Keratinocyte (primary cell): ENCODE results near the gene APLF. TPM values are rescaled to one million over a fixed set of nuclear protein-coding genes. Genes with fewer than 3 reads are reported as not detected.
"Not testable (repeated sequence)": the region's sequence is repeated elsewhere in the genome, so short reads cannot be mapped to it uniquely, and the experiment has no call there.

Source experiments
- DNase-seq: peaks from one replicate; pipeline ENCODE4 v3.0.0-alpha.2; 2011; ENCODE audit warnings: low read depth, missing footprints, low spot score
- FAIRE-seq: peaks from 2 replicates; lab custom pipeline; 2011; peaks lifted over from hg19 to GRCh38; lab: Jason Lieb, UNC
- H2AFZ ChIP-seq: 2 replicates; pipeline ENCODE4 v1.6.0; 2012; ENCODE audit warnings: low read length, control low read depth, inconsistent platforms; ENCODE audit not compliant: control insufficient read depth
- H3K27ac ChIP-seq: 2 replicates; pipeline ENCODE4 v1.5.1; 2011; ENCODE audit warnings: low read length; ENCODE audit not compliant: control insufficient read depth, insufficient read depth
- H3K27me3 ChIP-seq: 3 replicates; pipeline ENCODE4 v1.6.0; 2011; ENCODE audit warnings: low read length; ENCODE audit not compliant: control insufficient read depth, insufficient read depth; ENCODE audit errors: extremely low read depth
- H3K36me3 ChIP-seq, 2 experiments: 2 replicates in 1 of 2; 3 replicates in 1 of 2; pipeline ENCODE4 v1.5.1; 2011; ENCODE audit warnings: low read length in 2 of 2, mild to moderate bottlenecking in 1 of 2; ENCODE audit not compliant: control insufficient read depth in 2 of 2, insufficient read depth in 2 of 2; ENCODE audit errors: extremely low read depth in 1 of 2
- H3K4me1 ChIP-seq: 3 replicates; pipeline ENCODE4 v1.5.1; 2011; ENCODE audit warnings: low read length; ENCODE audit not compliant: control insufficient read depth, insufficient read depth; ENCODE audit errors: extremely low read depth
- H3K4me2 ChIP-seq: 3 replicates; pipeline ENCODE4 v1.6.0; 2011; ENCODE audit warnings: low read depth, low read length; ENCODE audit not compliant: control insufficient read depth, insufficient read depth; ENCODE audit errors: extremely low read depth
- H3K4me3 ChIP-seq, 3 experiments: fragments of 200-600 bp in 1 of 3; sonication (generic) in 1 of 3; 2 replicates in 2 of 3; 3 replicates in 1 of 3; pipeline ENCODE4 v1.5.1; 2011 to 2016; ENCODE audit warnings: low read length in 3 of 3, mild to moderate bottlenecking in 3 of 3, control low read depth in 2 of 3, inconsistent platforms in 1 of 3, low read depth in 1 of 3, mixed read lengths in 1 of 3, mixed run types in 1 of 3, moderate library complexity in 1 of 3; ENCODE audit not compliant: control insufficient read depth in 2 of 3, insufficient read depth in 2 of 3; ENCODE audit errors: extremely low read depth in 1 of 3
- H3K79me2 ChIP-seq: 2 replicates; pipeline ENCODE4 v1.6.0; 2012; ENCODE audit warnings: low read length; ENCODE audit not compliant: control insufficient read depth, insufficient read depth
- H3K9ac ChIP-seq: 3 replicates; pipeline ENCODE4 v1.6.0; 2011; ENCODE audit warnings: low read length; ENCODE audit not compliant: control insufficient read depth, insufficient read depth; ENCODE audit errors: extremely low read depth
- H3K9me1 ChIP-seq: 3 replicates; pipeline ENCODE4 v1.6.0; 2011; ENCODE audit warnings: low read length; ENCODE audit not compliant: control insufficient read depth, insufficient read depth; ENCODE audit errors: extremely low read depth
- H3K9me3 ChIP-seq: 2 replicates; pipeline ENCODE4 v1.5.1; 2012; ENCODE audit warnings: low read depth, low read length; ENCODE audit not compliant: control insufficient read depth
- H4K20me1 ChIP-seq: 3 replicates; pipeline ENCODE4 v1.6.0; 2011; ENCODE audit warnings: low read length; ENCODE audit not compliant: control insufficient read depth, insufficient read depth; ENCODE audit errors: extremely low read depth
- EZH2 ChIP-seq: IDR thresholded peaks from one replicate; pipeline ENCODE4 v1.6.1; 2012; ENCODE audit warnings: inconsistent platforms, mild to moderate bottlenecking, low read length, moderate library complexity
- dilution Hi-C: fragments of 300-500 bp; cut with MboI; formaldehyde crosslinking; loops from one replicate; pipeline ENCODE4 v1.7.0; 2020; ENCODE audit warnings: low sequenced_read_pairs; ENCODE audit not compliant: extremely low pct_ligation_motif_present
- polyA plus RNA-seq, 5 experiments: library from polyadenylated mRNA; depleted of rRNA in 3 of 5; stranded (reverse) in 3 of 5; stranded (forward) in 1 of 5; unstranded in 1 of 5; fragments of >200 nt; gene quantifications; 1 replicate in 1 of 5; 2 replicates in 3 of 5; 3 replicates in 1 of 5; pipeline versions ENCODE4 v1.2.1 to v1.2.3, GENCODE V29; 2011 to 2012; ENCODE audit warnings: missing spikeins in 2 of 5, low read depth in 1 of 5, low replicate concordance in 1 of 5
- TF ChIP-seq, protein P1 (sequence below), 3 experiments: IDR thresholded peaks in 1 of 3; conservative IDR thresholded peaks in 1 of 3; optimal IDR thresholded peaks in 1 of 3; 2 replicates in 2 of 3; 3 replicates in 1 of 3; pipeline versions ENCODE3 to v1.5.1; 2011; ENCODE audit warnings: low read length in 3 of 3, mild to moderate bottlenecking in 3 of 3, moderate library complexity in 2 of 3, control low read depth in 1 of 3, inconsistent platforms in 1 of 3; ENCODE audit not compliant: insufficient read depth in 2 of 3; ENCODE audit errors: extremely low read depth in 1 of 3

Gene APLF
- polyA plus RNA-seq, 1 donor (not counting 4 experiments of a cell fraction or from before 2014, with no cell fraction given) = 3.0 TPM

DNA sequence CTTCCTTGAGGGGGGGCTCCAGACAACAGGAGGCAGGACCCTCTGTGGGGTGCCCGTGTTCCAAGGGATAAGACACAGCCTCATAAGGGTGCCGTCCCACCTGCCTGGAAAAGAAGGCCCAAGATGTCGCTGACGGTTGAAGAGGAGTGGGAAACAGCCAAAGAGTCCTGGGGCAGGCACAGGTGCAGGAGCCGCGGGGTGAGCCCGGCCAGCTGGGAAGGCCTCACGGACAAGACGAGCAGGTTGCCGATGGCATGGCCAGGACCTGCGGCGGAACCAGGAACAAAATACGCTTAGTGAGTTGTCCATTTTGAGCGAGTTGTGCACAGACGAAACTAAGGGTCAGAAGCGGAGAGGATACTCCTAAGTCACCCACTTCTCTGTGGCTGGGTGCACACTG, 61.8 kb downstream of the APLF start:
- H3K4me3 ChIP-seq, H3K36me3 ChIP-seq, H3K9me3 ChIP-seq, H4K20me1 ChIP-seq, H3K79me2 ChIP-seq, H3K4me2 ChIP-seq, H3K4me1 ChIP-seq, FAIRE-seq, dilution Hi-C loops, H3K27ac ChIP-seq, H3K9me1 ChIP-seq, H3K27me3 ChIP-seq, H2AFZ ChIP-seq, H3K9ac ChIP-seq, DNase-seq: not testable (repeated sequence)

DNA sequence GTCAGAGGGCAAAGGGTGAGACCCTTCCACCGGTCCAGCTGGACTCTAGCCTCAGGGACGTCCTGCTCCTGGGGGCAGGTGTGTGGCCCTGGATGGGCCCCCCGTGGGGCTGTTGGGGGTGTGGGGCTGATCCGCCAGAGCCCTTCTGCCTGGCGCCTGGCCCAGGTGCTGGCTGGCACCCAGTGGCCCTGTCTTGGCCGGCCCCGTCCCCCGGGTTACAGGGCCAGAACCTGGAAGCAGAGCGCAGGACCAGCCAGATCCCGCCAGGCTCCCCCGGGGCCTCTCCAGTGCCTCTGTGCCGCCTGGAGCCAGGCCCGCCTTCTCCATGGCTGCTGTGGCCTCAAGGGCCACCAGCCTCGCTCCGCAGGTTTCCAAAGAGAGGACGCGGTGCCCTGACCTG, 62.3 kb downstream of the APLF start:
- H3K4me2 ChIP-seq, H3K79me2 ChIP-seq, H4K20me1 ChIP-seq, H3K27ac ChIP-seq, H3K9me3 ChIP-seq, FAIRE-seq, H3K9ac ChIP-seq, dilution Hi-C loops, H2AFZ ChIP-seq, H3K27me3 ChIP-seq, H3K4me3 ChIP-seq, H3K36me3 ChIP-seq, H3K4me1 ChIP-seq, DNase-seq, H3K9me1 ChIP-seq: not testable (repeated sequence)

DNA sequence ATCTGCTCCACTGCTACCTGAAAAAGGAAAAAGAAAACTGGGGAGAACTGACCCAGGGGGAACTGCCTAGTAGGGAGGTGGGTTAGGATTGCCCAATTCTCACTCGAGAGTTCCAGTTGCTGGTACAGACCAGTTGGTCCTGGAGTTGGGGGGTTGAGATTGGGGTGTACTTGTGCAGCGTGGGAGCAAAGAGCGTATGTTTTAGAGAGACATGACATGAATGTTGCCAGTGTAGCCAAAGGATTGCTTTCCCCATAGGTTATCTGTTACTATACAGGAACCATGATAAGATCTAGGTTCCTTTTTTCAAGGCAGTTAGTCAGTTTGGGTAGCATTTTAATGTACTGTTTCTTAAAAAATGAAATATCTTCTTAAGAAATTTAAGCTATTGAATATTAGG, 68.6 kb downstream of the APLF start:
- no peak overlapping the region for H3K4me3 ChIP-seq
- H2AFZ ChIP-seq = no peak overlapping the region
- no peaks in the 10 kb centered on the region for H3K27me3 ChIP-seq
- H3K4me1 ChIP-seq = no peaks in the 10 kb centered on the region
- H3K9me1 ChIP-seq = no peaks in the 10 kb centered on the region
- FAIRE-seq = no peak
- no peak for DNase-seq
- no peak overlapping the region for H3K27ac ChIP-seq
- no peaks in the 10 kb centered on the region for H3K79me2 ChIP-seq
- H3K9ac ChIP-seq = no peak overlapping the region
- H3K36me3 ChIP-seq = no peaks in the 10 kb centered on the region
- dilution Hi-C loops = no loop called here
- H4K20me1 ChIP-seq = no peaks in the 10 kb centered on the region
- TF ChIP-seq EZH2 = no peak
- TF ChIP-seq, protein P1, sequence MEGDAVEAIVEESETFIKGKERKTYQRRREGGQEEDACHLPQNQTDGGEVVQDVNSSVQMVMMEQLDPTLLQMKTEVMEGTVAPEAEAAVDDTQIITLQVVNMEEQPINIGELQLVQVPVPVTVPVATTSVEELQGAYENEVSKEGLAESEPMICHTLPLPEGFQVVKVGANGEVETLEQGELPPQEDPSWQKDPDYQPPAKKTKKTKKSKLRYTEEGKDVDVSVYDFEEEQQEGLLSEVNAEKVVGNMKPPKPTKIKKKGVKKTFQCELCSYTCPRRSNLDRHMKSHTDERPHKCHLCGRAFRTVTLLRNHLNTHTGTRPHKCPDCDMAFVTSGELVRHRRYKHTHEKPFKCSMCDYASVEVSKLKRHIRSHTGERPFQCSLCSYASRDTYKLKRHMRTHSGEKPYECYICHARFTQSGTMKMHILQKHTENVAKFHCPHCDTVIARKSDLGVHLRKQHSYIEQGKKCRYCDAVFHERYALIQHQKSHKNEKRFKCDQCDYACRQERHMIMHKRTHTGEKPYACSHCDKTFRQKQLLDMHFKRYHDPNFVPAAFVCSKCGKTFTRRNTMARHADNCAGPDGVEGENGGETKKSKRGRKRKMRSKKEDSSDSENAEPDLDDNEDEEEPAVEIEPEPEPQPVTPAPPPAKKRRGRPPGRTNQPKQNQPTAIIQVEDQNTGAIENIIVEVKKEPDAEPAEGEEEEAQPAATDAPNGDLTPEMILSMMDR (optimal IDR thresholded peaks at IDR 0.05 in 1 of 3, IDR thresholded peaks at IDR 0.05 in 1 of 3, conservative IDR thresholded peaks at IDR 0.05 in 1 of 3; ENCODE audit: extremely low read depth in 1 of 3, insufficient read depth in 2 of 3, low read length in 3 of 3) = no peak
- no peak overlapping the region for H3K4me2 ChIP-seq
- no peaks in the 10 kb centered on the region for H3K9me3 ChIP-seq
